Neural cell (in vitro differentiated cells): ENCODE data around the gene SMARCD1. TPM values are rescaled to one million over a fixed set of nuclear protein-coding genes. Genes with fewer than 3 reads are reported as not detected.

ENCODE experiments used
- H2AFZ ChIP-seq: fragments of 200-600, 300-800 bp; sonication (generic), shearing (Covaris generic); 2 replicates; pipeline ENCODE4 v1.6.0; 2014; ENCODE audit warnings: low read depth, mild to moderate bottlenecking, antibody characterized with exemption, low read length, moderate library complexity
- H3F3A ChIP-seq: fragments of 200-600 bp; shearing (Covaris generic); 2 replicates; pipeline ENCODE4 v1.6.1; 2016; ENCODE audit warnings: mild to moderate bottlenecking, moderate library complexity, mixed read lengths, antibody characterized with exemption, low read length; ENCODE audit not compliant: insufficient read depth, poor library complexity, severe bottlenecking
- H3K27ac ChIP-seq: fragments of 200-600, 300-800 bp; sonication (generic), shearing (Covaris generic); 2 replicates; pipeline ENCODE4 v1.5.1; 2014; ENCODE audit warnings: mild to moderate bottlenecking, low read length, moderate library complexity
- H3K27me3 ChIP-seq: fragments of 300-800, 200-600 bp; sonication (generic), shearing (Covaris generic); 2 replicates; pipeline ENCODE4 v1.6.0; 2014; ENCODE audit warnings: mild to moderate bottlenecking, low read depth, low read length, moderate library complexity; ENCODE audit not compliant: insufficient read depth
- H3K36me3 ChIP-seq: fragments of 300-800, 200-600 bp; sonication (generic), shearing (Covaris generic); 2 replicates; pipeline ENCODE4 v1.5.1; 2014; ENCODE audit warnings: mild to moderate bottlenecking, antibody characterized with exemption, low read length, moderate library complexity; ENCODE audit not compliant: insufficient read depth
- H3K4me2 ChIP-seq: fragments of 300-800, 200-600 bp; sonication (generic), shearing (Covaris generic); 2 replicates; pipeline ENCODE4 v1.6.0; 2014; ENCODE audit warnings: mild to moderate bottlenecking, low read length
- H3K4me3 ChIP-seq: fragments of 300-800, 200-600 bp; sonication (generic), shearing (Covaris generic); 2 replicates; pipeline ENCODE4 v1.5.1; 2014; ENCODE audit warnings: mild to moderate bottlenecking, low read length, moderate library complexity
- H3K79me2 ChIP-seq: fragments of 200-600 bp; shearing (Covaris generic); replicated peaks from 2 replicates; pipeline ENCODE4 v1.6.0; 2014; ENCODE audit warnings: mild to moderate bottlenecking, low read length, moderate library complexity; ENCODE audit not compliant: insufficient read depth
- H3K9ac ChIP-seq: fragments of 300-800, 200-600 bp; sonication (generic), shearing (Covaris generic); 2 replicates; pipeline ENCODE4 v1.6.1; 2016; ENCODE audit warnings: mild to moderate bottlenecking, low read length, mixed read lengths
- H3K9me2 ChIP-seq: fragments of 200-600 bp; shearing (Covaris generic); 2 replicates; pipeline ENCODE4 v1.6.1; 2016; ENCODE audit warnings: mild to moderate bottlenecking, low read length, mixed read lengths; ENCODE audit not compliant: insufficient read depth
- H3K9me3 ChIP-seq: fragments of 200-600, 300-800 bp; sonication (generic), shearing (Covaris generic); 2 replicates; pipeline ENCODE4 v1.6.1; 2016; ENCODE audit warnings: mild to moderate bottlenecking, mixed run types, low read length, moderate library complexity, mixed read lengths
- H4K20me1 ChIP-seq: fragments of 200-600 bp; shearing (Covaris generic); 2 replicates; pipeline ENCODE4 v1.6.1; 2016; ENCODE audit warnings: mild to moderate bottlenecking, mixed run types; ENCODE audit not compliant: insufficient read depth
- CTCF ChIP-seq: fragments of 450-650 bp; IDR thresholded peaks from 2 replicates; pipeline ENCODE4 v1.5.1; 2014; ENCODE audit warnings: antibody characterized with exemption, mild to moderate bottlenecking, moderate library complexity; ENCODE audit not compliant: poor library complexity, severe bottlenecking
- EP300 ChIP-seq: fragments of 450-650 bp; conservative IDR thresholded peaks from 2 replicates; pipeline ENCODE4 v1.6.1; 2014; ENCODE audit warnings: antibody characterized with exemption, mild to moderate bottlenecking, moderate library complexity; ENCODE audit not compliant: poor library complexity, severe bottlenecking
- EZH2 ChIP-seq: fragments of 200-600, 300-800 bp; shearing (Covaris generic), sonication (generic); IDR thresholded peaks from 2 replicates; pipeline ENCODE4 v1.6.1; 2014; ENCODE audit warnings: antibody characterized with exemption, low read length, borderline replicate concordance, mild to moderate bottlenecking; ENCODE audit not compliant: insufficient read depth, poor library complexity, severe bottlenecking
- MXI1 ChIP-seq: fragments of 450-650 bp; conservative IDR thresholded peaks from 2 replicates; pipeline ENCODE4 v1.6.1; 2014; ENCODE audit warnings: antibody characterized with exemption, mild to moderate bottlenecking; ENCODE audit not compliant: poor library complexity, severe bottlenecking
- POLR2AphosphoS5 ChIP-seq: IDR thresholded peaks from 2 replicates; pipeline ENCODE4 v1.6.1; 2012
- RAD21 ChIP-seq: fragments of 450-650 bp; conservative IDR thresholded peaks from 2 replicates; pipeline ENCODE4 v1.6.1; 2014; ENCODE audit warnings: antibody characterized with exemption, mild to moderate bottlenecking, moderate library complexity
- REST ChIP-seq: IDR thresholded peaks from 2 replicates; pipeline ENCODE4 v1.6.1; 2012; ENCODE audit warnings: borderline replicate concordance
- SMC3 ChIP-seq: fragments of 450-650 bp; conservative IDR thresholded peaks from 2 replicates; pipeline ENCODE4 v1.6.1; 2014; ENCODE audit warnings: antibody characterized with exemption, mild to moderate bottlenecking, moderate library complexity; ENCODE audit not compliant: poor library complexity
- TAF1 ChIP-seq: IDR thresholded peaks from 2 replicates; pipeline ENCODE4 v1.6.1; 2012; ENCODE audit warnings: low read depth
- polyA plus RNA-seq: library from polyadenylated mRNA; depleted of rRNA; stranded (reverse); fragments of >200 nt; gene quantifications from 2 replicates; pipeline ENCODE4 v1.2.3, GENCODE V29; 2014

Gene SMARCD1
- polyA plus RNA-seq, 1 donor from 2014 or later = 90.9 TPM

GRCh38 chr12:50075808-50076170 is 9.4 kb upstream of the SMARCD1 start:
- Histone ChIP-seq H3K27me3 (no peaks in the 10 kb centered on the region), H3K36me3 (no peaks in the 10 kb centered on the region), H3F3A (no peaks in the 10 kb centered on the region), H3K4me2 (no peak overlapping the region), H3K4me3 (no peak overlapping the region), H3K9me2 (no peaks in the 10 kb centered on the region), H3K9ac (no peak overlapping the region), H3K79me2 (no peaks in the 10 kb centered on the region), H3K9me3 (no peaks in the 10 kb centered on the region), H4K20me1 (no peaks in the 10 kb centered on the region), H2AFZ (no peak overlapping the region), H3K27ac (no peak overlapping the region)
- no peak for TF ChIP-seq EP300
- no peak for TF ChIP-seq CTCF
- TF ChIP-seq REST = no peak
- TF ChIP-seq RAD21 = no peak
- no peak for TF ChIP-seq TAF1
- TF ChIP-seq MXI1 = no peak
- TF ChIP-seq POLR2AphosphoS5 = no peak

- Histone ChIP-seq H3F3A (no peaks in the 10 kb centered on the region), H3K36me3 (no peaks in the 10 kb centered on the region), H4K20me1 (no peaks in the 10 kb centered on the region), H3K27ac (peak overlapping the region; percentile 31), H3K9me2 (no peaks in the 10 kb centered on the region), H3K79me2 (no peaks in the 10 kb centered on the region), H3K9ac (no peak overlapping the region), H3K4me2 (no peak overlapping the region), H3K9me3 (no peaks in the 10 kb centered on the region), H2AFZ (no peak overlapping the region), H3K4me3 (peak overlapping the region; percentile 41), H3K27me3 (no peaks in the 10 kb centered on the region)
- TF ChIP-seq EP300 = no peak
These were observed 8.0 kb upstream of the SMARCD1 start for GRCh38 chr12:50077099-50077498.

GRCh38 chr12:50078281-50078680 is 6.9 kb upstream of the SMARCD1 start:
- TF ChIP-seq RAD21 (no peak), MXI1 (no peak), POLR2AphosphoS5 (no peak), SMC3 (no peak), EZH2 (no peak), EP300 (no peak), REST (no peak), CTCF (no peak), TAF1 (no peak)
- Histone ChIP-seq H3K9ac (no peak overlapping the region), H3F3A (no peaks in the 10 kb centered on the region), H3K27ac (no peak overlapping the region), H2AFZ (no peak overlapping the region), H4K20me1 (no peaks in the 10 kb centered on the region), H3K4me3 (no peak overlapping the region), H3K27me3 (no peaks in the 10 kb centered on the region), H3K79me2 (no peaks in the 10 kb centered on the region), H3K36me3 (no peaks in the 10 kb centered on the region), H3K9me2 (no peaks in the 10 kb centered on the region), H3K4me2 (no peak overlapping the region), H3K9me3 (no peaks in the 10 kb centered on the region)
